CD4-positive, CD25-positive, alpha-beta regulatory T cell (primary cell): Measurements from ENCODE around the gene SLC49A3. TPM values are rescaled to one million over a fixed set of nuclear protein-coding genes. Genes with fewer than 3 reads are reported as not detected.
"Not testable (repeated sequence)": the region's sequence is repeated elsewhere in the genome, so short reads cannot be mapped to it uniquely, and the experiment has no call there.

Experiments used
- ATAC-seq, 2 donors: fragments of 150-1000 bp; cut with Tn5 transposase; one replicate each; pipeline ENCODE4 v1.10.0; 2021; ENCODE audit warnings: low read depth in 2 of 2, moderate number of reproducible peaks in 2 of 2, moderate library complexity in 1 of 2
- DNase-seq, 3 donors: peaks; one replicate each; pipeline versions ENCODE4 v3.0.0 to v3.0.0-alpha.2; 2012 to 2022; ENCODE audit warnings: mixed read lengths in 1 of 3
- H3K27ac ChIP-seq: one replicate; pipeline ENCODE4 v1.7.0; 2013; ENCODE audit warnings: mild to moderate bottlenecking, low read length; ENCODE audit not compliant: insufficient read depth, poor library complexity, severe bottlenecking
- H3K27me3 ChIP-seq: one replicate; pipeline ENCODE4 v1.7.0; 2013; ENCODE audit warnings: low read length; ENCODE audit not compliant: control insufficient read depth, insufficient read depth
- H3K36me3 ChIP-seq: one replicate; pipeline ENCODE4 v1.7.0; 2013; ENCODE audit warnings: mild to moderate bottlenecking, low read length, moderate library complexity; ENCODE audit not compliant: control insufficient read depth, insufficient read depth
- H3K4me1 ChIP-seq: 2 replicates; pipeline ENCODE4 v1.7.0; 2013; ENCODE audit warnings: mild to moderate bottlenecking, low read length; ENCODE audit not compliant: insufficient read depth, control insufficient read depth, poor library complexity, severe bottlenecking
- H3K4me3 ChIP-seq: one replicate; pipeline ENCODE4 v1.7.0; 2013; ENCODE audit warnings: low read depth, mild to moderate bottlenecking, low read length, moderate library complexity
- H3K9me3 ChIP-seq, 2 experiments: 1 replicate in 1 of 2; 2 replicates in 1 of 2; pipeline ENCODE4 v1.7.0; 2013; ENCODE audit warnings: low read length in 2 of 2, mild to moderate bottlenecking in 1 of 2, moderate library complexity in 1 of 2; ENCODE audit not compliant: control insufficient read depth in 2 of 2
- H3K27ac Mint-ChIP-seq, 3 donors: one replicate each; pipeline ENCODE4 v1.8.0; 2020 to 2022; ENCODE audit warnings: mild to moderate bottlenecking in 3 of 3, mixed read lengths in 3 of 3, moderate library complexity in 2 of 3
- H3K27me3 Mint-ChIP-seq: one replicate; pipeline ENCODE4 v1.8.0; 2022; ENCODE audit warnings: mild to moderate bottlenecking, mixed read lengths
- H3K36me3 Mint-ChIP-seq: one replicate; pipeline ENCODE4 v1.8.0; 2020; ENCODE audit warnings: mixed read lengths
- H3K4me1 Mint-ChIP-seq, 4 donors: one replicate each; pipeline ENCODE4 v1.8.0; 2020 to 2022; ENCODE audit warnings: mixed read lengths in 4 of 4, mild to moderate bottlenecking in 1 of 4
- H3K4me3 Mint-ChIP-seq, 4 donors: one replicate each; pipeline ENCODE4 v1.8.0; 2020 to 2022; ENCODE audit warnings: mild to moderate bottlenecking in 4 of 4, mixed read lengths in 4 of 4, moderate library complexity in 3 of 4
- H3K9me3 Mint-ChIP-seq, 7 donors: one replicate each; pipeline ENCODE4 v1.8.0; 2020 to 2022; ENCODE audit warnings: mixed read lengths in 7 of 7, mild to moderate bottlenecking in 3 of 7, moderate library complexity in 2 of 7
- polyA plus RNA-seq, 4 donors: library from polyadenylated mRNA; unstranded; fragments of 300-500 nt; fragmentation: Illumina TruSeq; gene quantifications; one replicate each; pipeline ENCODE4 v1.2.3, GENCODE V29; 2021
- total RNA-seq: library from RNA; stranded (reverse); gene quantifications from one replicate; pipeline ENCODE4 v1.2.3, GENCODE V29; 2022

Gene SLC49A3
- total and polyA plus RNA-seq, 5 donors from 2014 or later = 0.32 to 2.6 (median 0.69) TPM

- not testable (repeated sequence) for H3K4me1 Mint-ChIP-seq, H3K27ac ChIP-seq, H3K9me3 ChIP-seq, H3K4me1 ChIP-seq, ATAC-seq, H3K4me3 ChIP-seq, H3K27me3 Mint-ChIP-seq, H3K27me3 ChIP-seq, H3K27ac Mint-ChIP-seq, H3K9me3 Mint-ChIP-seq, H3K36me3 ChIP-seq, H3K36me3 Mint-ChIP-seq, DNase-seq
- peak overlapping the region in 1 of 4 donors; percentile 13 for H3K4me3 Mint-ChIP-seq
Observed at GRCh38 chr4:694341-694940, 5.5 kb upstream of the SLC49A3 start.

- H3K9me3 Mint-ChIP-seq = no peaks in the 10 kb centered on the region
- H3K27ac ChIP-seq = no peak overlapping the region
- no peak overlapping the region for H3K27ac Mint-ChIP-seq
- H3K27me3 ChIP-seq = no peaks in the 10 kb centered on the region
- no peaks in the 10 kb centered on the region for H3K36me3 Mint-ChIP-seq
- H3K27me3 Mint-ChIP-seq = no peaks in the 10 kb centered on the region
- H3K4me1 ChIP-seq = peaks cover 8% of the 10 kb centered on the region
- no peaks in the 10 kb centered on the region for H3K36me3 ChIP-seq
- no peak for DNase-seq
- peaks cover 0 to under 1% (median 0%) of the 10 kb centered on the region in 4 donors for H3K4me1 Mint-ChIP-seq
- no peak overlapping the region for H3K4me3 ChIP-seq
- no peak overlapping the region for H3K4me3 Mint-ChIP-seq
- no peak for ATAC-seq
- H3K9me3 ChIP-seq = no peaks in the 10 kb centered on the region
Observed at GRCh38 chr4:692771-693554, 4.0 kb upstream of the SLC49A3 start.

- Mint-ChIP-seq H3K27ac (no peak overlapping the region), H3K4me1 (peaks cover 0 to 7% (median 2%) of the 10 kb centered on the region in 4 donors), H3K9me3 (no peaks in the 10 kb centered on the region), H3K36me3 (no peaks in the 10 kb centered on the region), H3K4me3 (peak overlapping the region in 1 of 4 donors; percentile 73), H3K27me3 (no peaks in the 10 kb centered on the region)
- DNase-seq (no peak), ATAC-seq (no peak)
- no peaks in the 10 kb centered on the region for H3K9me3 ChIP-seq
- no peak overlapping the region for H3K4me3 ChIP-seq
- H3K27ac ChIP-seq = no peak overlapping the region
- peaks cover 8% of the 10 kb centered on the region for H3K4me1 ChIP-seq
- no peaks in the 10 kb centered on the region for H3K27me3 ChIP-seq
- no peaks in the 10 kb centered on the region for H3K36me3 ChIP-seq
Observed at GRCh38 chr4:689723-690122, 772 bp upstream of the SLC49A3 start.

GRCh38 chr4:687971-688853 lies 739 bp downstream of the SLC49A3 start:
- Mint-ChIP-seq H3K36me3 (no peaks in the 10 kb centered on the region), H3K4me3 (peak overlapping the region in 1 of 4 donors; percentile 57), H3K27me3 (no peaks in the 10 kb centered on the region), H3K9me3 (no peaks in the 10 kb centered on the region), H3K27ac (no peak overlapping the region), H3K4me1 (peaks cover 0 to 7% (median 2%) of the 10 kb centered on the region in 4 donors)
- Histone ChIP-seq H3K4me1 (peaks cover 8% of the 10 kb centered on the region), H3K4me3 (no peak overlapping the region), H3K27me3 (no peaks in the 10 kb centered on the region), H3K9me3 (no peaks in the 10 kb centered on the region), H3K36me3 (no peaks in the 10 kb centered on the region), H3K27ac (no peak overlapping the region)
- DNase-seq (no peak), ATAC-seq (no peak)

- no peak overlapping the region for H3K27ac ChIP-seq
- Mint-ChIP-seq H3K4me1 (peaks cover 0 to 9% (median 2%) of the 10 kb centered on the region in 4 donors), H3K4me3 (no peak overlapping the region), H3K9me3 (no peaks in the 10 kb centered on the region), H3K27me3 (no peaks in the 10 kb centered on the region), H3K27ac (no peak overlapping the region), H3K36me3 (no peaks in the 10 kb centered on the region)
- ATAC-seq (no peak), DNase-seq (peak in 1 of 3 donors; percentile 2)
- H3K36me3 ChIP-seq = no peaks in the 10 kb centered on the region
- no peaks in the 10 kb centered on the region for H3K9me3 ChIP-seq
- H3K4me1 ChIP-seq = peaks cover 8% of the 10 kb centered on the region
- no peaks in the 10 kb centered on the region for H3K27me3 ChIP-seq
- H3K4me3 ChIP-seq = no peak overlapping the region
Observed at GRCh38 chr4:687048-687970, 1.6 kb downstream of the SLC49A3 start.

GRCh38 chr4:686413-687040 lies 2.4 kb downstream of the SLC49A3 start:
- DNase-seq = no peak
- H3K4me3 ChIP-seq = no peak overlapping the region
- H3K9me3 Mint-ChIP-seq = no peaks in the 10 kb centered on the region
- H3K27ac ChIP-seq = no peak overlapping the region
- H3K36me3 Mint-ChIP-seq = no peaks in the 10 kb centered on the region
- H3K4me1 Mint-ChIP-seq = peaks cover 0 to 9% (median 2%) of the 10 kb centered on the region in 4 donors
- no peaks in the 10 kb centered on the region for H3K27me3 ChIP-seq
- peaks cover 8% of the 10 kb centered on the region for H3K4me1 ChIP-seq
- no peak overlapping the region for H3K27ac Mint-ChIP-seq
- no peak for ATAC-seq
- no peaks in the 10 kb centered on the region for H3K27me3 Mint-ChIP-seq
- no peaks in the 10 kb centered on the region for H3K9me3 ChIP-seq
- H3K4me3 Mint-ChIP-seq = no peak overlapping the region
- no peaks in the 10 kb centered on the region for H3K36me3 ChIP-seq
